Measurements from ENCODE around the gene RAP1GAP.

RAP1GAP gene

GRCh38 chr1:21605964-21606705, 63.0 kb downstream of the RAP1GAP start:
- H3K4me2 ChIP-seq = no peak overlapping the region
- TF ChIP-seq CTCF (conservative IDR thresholded peaks at IDR 0.05; ENCODE audit: low read depth, low read length) = no peak
- no peak overlapping the region for H3K27ac ChIP-seq
- H3K9ac ChIP-seq = no peak overlapping the region
- H2AFZ ChIP-seq (ENCODE audit: low read depth) = no peak overlapping the region
- no peaks in the 10 kb centered on the region for H4K20me1 ChIP-seq (ENCODE audit: insufficient read depth)
- H3K27me3 ChIP-seq (ENCODE audit: insufficient read depth, low read depth) = peaks cover 44% of the 10 kb centered on the region
- no peaks in the 10 kb centered on the region for H3K36me3 ChIP-seq (ENCODE audit: insufficient read depth)
- peaks cover 3% of the 10 kb centered on the region for H3K4me1 ChIP-seq (ENCODE audit: low read depth, poor library complexity, severe bottlenecking)
- no peaks in the 10 kb centered on the region for H3K79me2 ChIP-seq (ENCODE audit: insufficient read depth, low read depth)
- no peak overlapping the region for H3K4me3 ChIP-seq (IDR thresholded peaks at IDR 0.05; ENCODE audit: insufficient read depth, low read depth, low read length)

GRCh38 chr1:21605012-21605715, 64.0 kb downstream of the RAP1GAP start:
- no peaks in the 10 kb centered on the region for H3K36me3 ChIP-seq (ENCODE audit: insufficient read depth)
- H3K4me3 ChIP-seq (IDR thresholded peaks at IDR 0.05; ENCODE audit: insufficient read depth, low read depth, low read length) = no peak overlapping the region
- H3K27me3 ChIP-seq (ENCODE audit: insufficient read depth, low read depth) = peaks cover 52% of the 10 kb centered on the region
- no peaks in the 10 kb centered on the region for H4K20me1 ChIP-seq (ENCODE audit: insufficient read depth)
- no peaks in the 10 kb centered on the region for H3K79me2 ChIP-seq (ENCODE audit: insufficient read depth, low read depth)
- H3K27ac ChIP-seq = no peak overlapping the region
- TF ChIP-seq CTCF (conservative IDR thresholded peaks at IDR 0.05; ENCODE audit: low read depth, low read length) = no peak
- no peak overlapping the region for H3K9ac ChIP-seq
- no peak overlapping the region for H3K4me2 ChIP-seq
- H2AFZ ChIP-seq (ENCODE audit: low read depth) = no peak overlapping the region
- peaks cover 3% of the 10 kb centered on the region for H3K4me1 ChIP-seq (ENCODE audit: low read depth, poor library complexity, severe bottlenecking)

- Histone ChIP-seq H3K9ac (no peak overlapping the region), H3K36me3 (ENCODE audit: insufficient read depth) (no peaks in the 10 kb centered on the region), H3K4me1 (ENCODE audit: low read depth, poor library complexity, severe bottlenecking) (peaks cover 3% of the 10 kb centered on the region), H3K4me3 (IDR thresholded peaks at IDR 0.05; ENCODE audit: insufficient read depth, low read depth, low read length) (no peak overlapping the region), H3K79me2 (ENCODE audit: insufficient read depth, low read depth) (no peaks in the 10 kb centered on the region), H2AFZ (ENCODE audit: low read depth) (no peak overlapping the region), H3K27me3 (ENCODE audit: insufficient read depth, low read depth) (peaks cover 52% of the 10 kb centered on the region), H3K27ac (no peak overlapping the region), H4K20me1 (ENCODE audit: insufficient read depth) (no peaks in the 10 kb centered on the region), H3K4me2 (no peak overlapping the region)
- TF ChIP-seq CTCF (conservative IDR thresholded peaks at IDR 0.05; ENCODE audit: low read depth, low read length) = no peak
Measured at GRCh38 chr1:21604208-21604957, 64.8 kb downstream of the RAP1GAP start.

- H3K27ac ChIP-seq = no peak overlapping the region
- no peaks in the 10 kb centered on the region for H3K79me2 ChIP-seq (ENCODE audit: insufficient read depth, low read depth)
- peaks cover 3% of the 10 kb centered on the region for H3K4me1 ChIP-seq (ENCODE audit: low read depth, poor library complexity, severe bottlenecking)
- H3K4me2 ChIP-seq = no peak overlapping the region
- TF ChIP-seq CTCF (conservative IDR thresholded peaks at IDR 0.05; ENCODE audit: low read depth, low read length) = no peak
- H3K36me3 ChIP-seq (ENCODE audit: insufficient read depth) = no peaks in the 10 kb centered on the region
- no peak overlapping the region for H2AFZ ChIP-seq (ENCODE audit: low read depth)
- H3K4me3 ChIP-seq (IDR thresholded peaks at IDR 0.05; ENCODE audit: insufficient read depth, low read depth, low read length) = no peak overlapping the region
- peaks cover 53% of the 10 kb centered on the region for H3K27me3 ChIP-seq (ENCODE audit: insufficient read depth, low read depth)
- no peaks in the 10 kb centered on the region for H4K20me1 ChIP-seq (ENCODE audit: insufficient read depth)
- no peak overlapping the region for H3K9ac ChIP-seq
Measured at GRCh38 chr1:21603177-21604138, 65.7 kb downstream of the RAP1GAP start.

Measured in KMS-11 (cell line).